A549 (cell line): ENCODE data around the gene NLRP14.

ENCODE experiments used
- BHLHE40 ChIP-seq: IDR thresholded peaks from 2 replicates; pipeline ENCODE4 v1.6.1; 2012; ENCODE audit warnings: low read depth, low read length, inconsistent platforms
- CHD2 ChIP-seq: fragments of 150-350 bp; IDR thresholded peaks from 2 replicates; pipeline ENCODE4 v1.6.1; 2014; ENCODE audit warnings: low read length; ENCODE audit not compliant: partially characterized antibody
- CTCF ChIP-seq: fragments of >200 bp; sonication (Bioruptor Twin); formaldehyde crosslinking; IDR thresholded peaks from 3 replicates; pipeline ENCODE4 v1.5.1; 2016
- ELK1 ChIP-seq: fragments of 150-350 bp; IDR thresholded peaks from 2 replicates; pipeline ENCODE4 v1.6.1; 2014; ENCODE audit warnings: low read depth, mild to moderate bottlenecking, low read length
- EP300 ChIP-seq, 2 experiments: fragments of >200 bp; sonication (Bioruptor Twin); formaldehyde crosslinking; IDR thresholded peaks; 2 replicates in 1 of 2; 3 replicates in 1 of 2; pipeline ENCODE4 v1.6.1; 2016 to 2017
- MAFK ChIP-seq: fragments of 450-650 bp; IDR thresholded peaks from 2 replicates; pipeline ENCODE4 v1.6.1; 2014; ENCODE audit not compliant: partially characterized antibody
- MAX ChIP-seq: IDR thresholded peaks from 2 replicates; pipeline ENCODE4 v1.6.1; 2012
- MAZ ChIP-seq: fragments of 150-350 bp; IDR thresholded peaks from 2 replicates; pipeline ENCODE4 v1.6.1; 2014; ENCODE audit warnings: antibody characterized with exemption, low read depth, low read length, borderline replicate concordance
- POLR2A ChIP-seq: IDR thresholded peaks from 2 replicates; pipeline ENCODE4 v1.6.1; 2012; ENCODE audit warnings: mild to moderate bottlenecking, low read length
- REST ChIP-seq: fragments of 200-600 bp; sonication (generic); IDR thresholded peaks from 2 replicates; pipeline ENCODE4 v1.6.1; 2016; ENCODE audit warnings: antibody characterized with exemption, mild to moderate bottlenecking, moderate library complexity
- ZSCAN20 ChIP-seq: fragments of 250-450 bp; sonication (Bioruptor Pico); IDR thresholded peaks from 2 replicates; pipeline ENCODE4 v1.8.0; 2022; ENCODE audit warnings: mild to moderate bottlenecking, moderate library complexity

- no peak for TF ChIP-seq REST
- TF ChIP-seq POLR2A: no peak
- no peak for TF ChIP-seq CTCF
- no peak for TF ChIP-seq CHD2
- TF ChIP-seq MAFK: no peak
- no peak for TF ChIP-seq MAX
- TF ChIP-seq BHLHE40: no peak
- no peak for TF ChIP-seq MAZ
- TF ChIP-seq ZSCAN20 (CRISPR knock-in tag): no peak
- TF ChIP-seq EP300 (IDR thresholded peaks at IDR 0.05): no peak
- no peak for TF ChIP-seq ELK1
Measured at GRCh38 chr11:7021318-7021717, 1.0 kb downstream of the NLRP14 start.
